GM19239 (cell line): ENCODE results near the gene CETP.

Source experiments
- DNase-seq: peaks from one replicate; pipeline ENCODE4 v3.0.0; 2011; ENCODE audit warnings: low spot score; ENCODE audit not compliant: insufficient read length
- FAIRE-seq: peaks from 2 replicates; lab custom pipeline; 2011; peaks lifted over from hg19 to GRCh38; lab: Jason Lieb, UNC

CETP gene

GRCh38 chr16:57008440-57008839 is 46.7 kb downstream of the CETP start:
- no peak for DNase-seq
- FAIRE-seq = no peak

GRCh38 chr16:57009643-57010170 is 48.0 kb downstream of the CETP start:
- DNase-seq = no peak
- FAIRE-seq = no peak

DNA sequence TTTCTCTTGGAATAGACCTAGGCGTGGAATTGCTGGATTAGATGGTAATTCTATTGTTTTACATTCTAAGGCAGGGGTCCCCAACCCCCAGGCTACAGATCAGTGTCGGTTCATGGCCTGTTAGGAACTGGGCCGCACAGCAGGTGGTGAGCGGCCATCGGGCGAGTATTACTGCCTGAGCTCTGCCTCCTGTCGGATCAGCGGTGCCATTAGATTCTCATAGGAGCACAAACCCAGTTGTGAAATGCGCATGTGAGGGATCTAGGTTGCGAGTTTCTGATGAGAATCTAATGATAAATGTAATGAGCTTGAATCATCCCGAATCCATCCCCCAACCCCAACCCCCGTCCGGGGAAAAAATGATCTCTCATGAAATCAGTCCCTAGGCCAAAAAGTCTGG is 50.6 kb downstream of the CETP start:
- FAIRE-seq (no peak), DNase-seq (no peak)

- FAIRE-seq (no peak), DNase-seq (no peak)
Observed at GRCh38 chr16:57013229-57013628, 51.5 kb downstream of the CETP start.

DNA sequence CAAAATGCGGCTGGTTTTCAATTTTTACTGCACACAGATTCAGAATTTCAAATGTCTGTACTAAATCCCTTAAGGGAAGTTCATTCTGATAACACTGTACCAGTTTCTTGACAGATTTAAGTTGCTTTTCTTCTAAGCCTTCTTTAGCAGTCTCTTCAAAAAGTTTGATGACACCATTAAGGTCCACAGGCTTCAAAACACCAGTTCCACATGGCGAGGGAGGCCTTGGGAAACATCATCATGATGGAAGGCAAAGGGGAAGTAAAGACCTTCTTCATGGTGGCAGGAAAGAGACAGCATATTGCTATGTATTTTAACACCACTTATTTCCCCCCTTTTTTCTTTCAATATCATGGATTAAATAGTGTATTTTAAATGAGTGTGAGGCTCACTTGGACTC is 52.2 kb downstream of the CETP start:
- peak; percentile 45 for FAIRE-seq
- no peak for DNase-seq

DNA sequence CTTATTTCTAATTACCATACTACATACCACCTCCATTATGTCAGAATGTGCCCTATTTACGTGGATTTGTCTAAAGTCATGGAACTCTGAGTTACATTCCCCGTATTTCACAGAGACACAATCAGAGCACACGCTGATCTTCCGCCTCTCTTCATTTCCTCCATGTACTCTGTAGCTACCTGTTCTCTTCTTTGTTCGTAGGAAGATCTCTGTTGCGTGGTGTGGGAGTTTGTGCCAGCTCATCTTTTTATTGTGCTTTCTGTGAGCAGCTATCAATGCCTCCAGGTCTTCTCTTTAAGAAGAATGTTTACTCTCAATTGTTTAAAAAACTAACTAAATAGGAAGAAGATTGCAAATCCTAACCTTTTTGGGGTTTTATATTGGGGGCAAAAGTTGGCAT is 54.6 kb downstream of the CETP start:
- FAIRE-seq = no peak
- no peak for DNase-seq

DNA sequence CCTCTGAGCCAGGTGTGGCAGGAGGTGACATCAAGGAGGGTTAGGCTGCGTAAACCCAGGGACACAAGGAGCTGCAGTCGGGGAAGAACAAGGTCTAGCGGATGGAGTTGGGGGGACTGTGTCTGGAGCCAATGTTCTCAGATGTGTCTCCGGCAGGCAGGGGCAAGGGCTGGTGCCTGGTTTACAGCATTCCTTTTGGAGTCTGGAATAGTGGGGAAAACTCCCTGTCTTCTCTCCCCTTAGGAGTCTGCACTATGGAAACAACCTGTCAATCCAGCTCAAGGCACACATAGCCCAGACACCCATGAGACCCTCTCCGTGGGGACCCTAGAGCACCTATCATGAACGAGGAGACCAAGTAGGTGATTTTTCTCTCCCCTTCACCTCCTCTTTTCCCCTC is 55.1 kb downstream of the CETP start:
- DNase-seq (no peak), FAIRE-seq (no peak)

DNA sequence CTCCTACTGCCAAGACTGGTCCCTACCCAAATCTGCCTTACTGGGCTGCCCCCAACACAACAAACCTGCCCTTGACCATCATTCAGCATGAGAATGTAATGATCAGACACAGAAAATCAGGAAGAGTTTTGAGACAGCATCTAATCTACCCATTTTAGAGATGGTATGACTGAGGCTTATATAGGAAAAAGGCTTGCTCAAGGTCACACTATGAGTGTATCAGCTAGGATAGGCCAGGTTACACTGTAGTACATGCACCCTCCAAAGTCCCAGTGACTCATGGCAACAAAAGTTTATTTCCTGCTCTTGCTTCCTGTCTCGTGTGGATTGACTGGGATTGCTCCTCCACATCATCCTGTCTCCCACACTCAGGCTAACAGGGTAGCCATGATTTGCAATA is 55.5 kb downstream of the CETP start:
- no peak for FAIRE-seq

DNA sequence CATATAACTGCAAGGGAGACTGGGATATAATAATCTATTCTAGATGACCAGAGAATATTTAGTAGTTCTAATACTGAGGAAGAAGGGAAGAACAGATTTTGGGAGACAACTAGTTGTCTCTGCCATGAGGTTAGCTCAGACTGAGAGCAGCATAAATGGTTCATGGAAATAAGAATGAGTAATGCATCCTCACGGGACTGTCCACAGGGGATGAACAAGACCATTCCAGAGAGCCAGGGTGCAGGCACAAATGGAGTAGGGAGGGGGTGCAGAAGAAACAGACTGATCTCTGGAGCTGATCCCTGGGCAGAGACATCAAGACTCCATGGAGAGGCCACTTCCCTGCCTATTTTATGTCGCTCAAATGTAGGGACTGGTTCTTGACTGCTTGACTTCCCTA is 58.0 kb downstream of the CETP start:
- DNase-seq (no peak), FAIRE-seq (no peak)

More for the DNA sequence above, 55.5 kb downstream of the CETP start:
- DNase-seq = no peak

- no peak for DNase-seq
- no peak for FAIRE-seq
Observed at GRCh38 chr16:57020651-57021050, 58.9 kb downstream of the CETP start.

DNA sequence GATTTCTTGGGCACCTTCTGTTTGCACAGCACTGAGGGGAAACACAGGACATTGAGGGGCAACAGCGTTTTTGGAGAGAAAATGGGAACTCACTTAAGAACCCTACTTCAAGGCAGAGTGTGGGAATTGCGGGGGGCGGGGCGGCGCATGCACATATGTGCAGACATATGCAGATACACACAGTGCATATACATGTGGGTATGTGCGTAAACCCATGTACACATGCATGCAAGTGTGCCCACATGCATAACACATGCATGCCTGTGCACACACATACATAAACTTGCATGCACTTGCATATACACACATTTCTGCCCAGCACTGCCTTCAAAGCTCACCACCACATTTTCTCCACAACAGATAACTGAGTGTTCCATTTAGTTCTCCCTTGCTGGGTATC is 60.0 kb downstream of the CETP start:
- no peak for DNase-seq
- FAIRE-seq = no peak

- DNase-seq (no peak), FAIRE-seq (no peak)
Observed at GRCh38 chr16:57022445-57022844, 60.7 kb downstream of the CETP start.

- no peak for DNase-seq
- FAIRE-seq = no peak
Observed at GRCh38 chr16:57023541-57024249, 61.9 kb downstream of the CETP start.

GRCh38 chr16:57024894-57025680 is 63.3 kb downstream of the CETP start:
- FAIRE-seq = no peak
- DNase-seq = no peak

DNA sequence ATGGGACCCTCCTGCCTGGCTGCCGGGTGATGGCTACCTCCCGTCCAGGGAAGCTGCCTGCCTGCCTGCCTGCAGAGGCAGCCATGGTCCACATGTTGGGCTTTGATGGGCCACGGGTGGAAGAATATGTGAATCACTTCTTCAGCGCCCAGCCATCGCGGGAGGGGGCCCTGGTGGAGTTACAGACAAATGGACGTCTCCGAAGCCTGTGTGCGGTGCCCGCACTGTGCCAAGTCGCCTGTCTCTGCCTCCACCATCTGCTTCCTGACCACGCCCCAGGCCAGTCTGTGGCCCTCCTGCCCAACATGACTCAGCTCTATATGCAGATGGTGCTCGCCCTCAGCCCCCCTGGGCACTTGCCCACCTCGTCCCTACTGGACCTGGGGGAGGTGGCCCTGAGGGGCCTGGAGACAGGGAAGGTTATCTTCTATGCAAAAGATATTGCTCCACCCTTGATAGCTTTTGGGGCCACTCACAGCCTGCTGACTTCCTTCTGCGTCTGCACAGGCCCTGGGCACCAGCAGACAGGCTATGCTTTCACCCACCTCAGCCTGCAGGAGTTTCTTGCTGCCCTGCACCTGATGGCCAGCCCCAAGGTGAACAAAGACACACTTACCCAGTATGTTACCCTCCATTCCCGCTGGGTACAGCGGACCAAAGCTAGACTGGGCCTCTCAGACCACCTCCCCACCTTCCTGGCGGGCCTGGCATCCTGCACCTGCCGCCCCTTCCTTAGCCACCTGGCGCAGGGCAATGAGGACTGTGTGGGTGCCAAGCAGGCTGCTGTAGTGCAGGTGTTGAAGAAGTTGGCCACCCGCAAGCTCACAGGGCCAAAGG is 64.4 kb downstream of the CETP start:
- FAIRE-seq (no peak), DNase-seq (no peak)

- no peak for FAIRE-seq
- DNase-seq = no peak
Observed at GRCh38 chr16:57026778-57027062, 65.0 kb downstream of the CETP start.

- no peak for FAIRE-seq
- DNase-seq = no peak
Observed at GRCh38 chr16:57027067-57027466, 65.3 kb downstream of the CETP start.

- DNase-seq = no peak
- no peak for FAIRE-seq
Observed at GRCh38 chr16:57028086-57028485, 66.3 kb downstream of the CETP start.

GRCh38 chr16:57029161-57030160 is 67.7 kb downstream of the CETP start:
- no peak for FAIRE-seq

More at GRCh38 chr16:57029161-57030160, 67.7 kb downstream of the CETP start:
- DNase-seq = no peak
